Measurements from ENCODE around the gene HDGFL3.
"Not testable (repeated sequence)": the region's sequence is repeated elsewhere in the genome, so short reads cannot be mapped to it uniquely, and the experiment has no call there.

The HDGFL3 gene

DNA sequence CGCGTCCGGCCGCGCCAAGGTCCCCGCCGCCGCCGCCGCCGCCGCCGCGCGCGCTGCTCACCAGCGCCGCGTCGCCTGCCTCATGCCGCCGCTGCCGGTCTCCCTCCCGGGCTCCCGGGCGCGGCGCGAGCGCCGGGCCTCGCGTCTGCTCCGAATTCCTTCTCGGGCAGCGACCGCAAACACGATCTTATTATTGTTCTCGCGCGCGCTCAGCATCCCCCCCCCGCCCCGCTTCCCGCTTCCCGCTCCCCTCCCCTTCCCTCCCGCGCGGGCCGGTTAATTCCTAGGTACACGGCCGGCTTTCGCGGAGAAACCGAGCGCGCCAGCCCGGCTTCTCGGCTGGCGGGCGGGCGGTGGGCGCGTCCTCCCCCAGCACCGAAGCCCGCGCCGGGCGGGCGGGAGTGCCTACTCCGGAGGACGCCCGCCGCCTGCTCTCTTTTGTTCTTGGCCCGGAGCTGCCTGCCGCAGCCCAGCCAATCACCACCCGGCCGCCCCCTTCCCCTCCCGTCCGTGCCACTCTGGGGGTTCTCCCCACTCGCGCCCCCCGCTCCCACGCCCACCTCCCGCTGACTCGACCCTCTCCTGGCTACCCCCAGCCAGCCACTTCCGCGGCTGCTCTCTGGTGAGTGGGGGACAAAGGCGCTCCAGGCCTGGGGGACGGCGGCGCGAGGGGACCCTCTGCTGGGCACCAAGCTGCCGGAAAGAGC, at the start of gene HDGFL3:
HDGFL3 (minus strand) TSS at position 164 of the 707 bp plus-strand sequence. CDS start 409 bp downstream, outside the sequence.
- DNase-seq (ENCODE audit: low read depth in 2 of 2): no peak

GRCh38 chr15:83250781-83251180, 43.2 kb upstream of the HDGFL3 start:
- DNase-seq (ENCODE audit: low read depth in 2 of 2): no peak

DNA sequence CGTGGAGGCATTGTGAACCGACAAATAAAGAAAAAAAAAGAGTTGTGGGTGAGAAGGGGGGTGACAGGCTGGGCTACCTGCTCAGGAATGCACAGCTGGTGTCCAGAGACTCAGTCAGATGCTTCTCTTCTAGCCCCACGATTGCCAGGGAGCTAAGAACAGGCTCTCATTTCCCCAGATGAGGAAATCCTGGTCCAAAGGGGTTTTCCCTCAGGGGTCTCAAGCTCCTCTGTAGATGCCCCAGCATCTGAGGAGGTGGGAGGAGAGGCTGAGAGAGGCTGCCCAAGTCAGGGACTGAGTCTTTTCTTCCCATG, 41.4 kb upstream of the HDGFL3 start:
- DNase-seq (ENCODE audit: low read depth in 2 of 2): no peak

- peak in 1 of 2 donors; percentile 13 for DNase-seq (ENCODE audit: low read depth in 2 of 2)
Measured at GRCh38 chr15:83248151-83249029, 40.8 kb upstream of the HDGFL3 start.

GRCh38 chr15:83243634-83244033, 36.0 kb upstream of the HDGFL3 start:
- DNase-seq (ENCODE audit: low read depth in 2 of 2): no peak

DNA sequence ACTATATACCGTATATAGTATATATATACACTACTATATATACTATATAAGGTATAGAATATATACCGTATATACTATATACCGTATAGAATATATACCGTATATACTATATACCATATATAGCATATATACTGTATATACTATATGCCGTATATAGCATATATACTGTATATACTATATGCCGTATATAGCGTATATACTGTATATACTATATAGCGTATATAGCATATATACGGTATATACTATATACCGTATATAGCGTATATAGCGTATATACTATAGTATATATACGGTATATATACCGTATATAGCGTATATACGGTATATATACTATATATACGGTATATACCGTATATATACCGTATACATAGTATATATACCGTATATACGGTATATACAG, 22.6 kb upstream of the HDGFL3 start:
- DNase-seq (ENCODE audit: low read depth in 2 of 2): no peak

DNA sequence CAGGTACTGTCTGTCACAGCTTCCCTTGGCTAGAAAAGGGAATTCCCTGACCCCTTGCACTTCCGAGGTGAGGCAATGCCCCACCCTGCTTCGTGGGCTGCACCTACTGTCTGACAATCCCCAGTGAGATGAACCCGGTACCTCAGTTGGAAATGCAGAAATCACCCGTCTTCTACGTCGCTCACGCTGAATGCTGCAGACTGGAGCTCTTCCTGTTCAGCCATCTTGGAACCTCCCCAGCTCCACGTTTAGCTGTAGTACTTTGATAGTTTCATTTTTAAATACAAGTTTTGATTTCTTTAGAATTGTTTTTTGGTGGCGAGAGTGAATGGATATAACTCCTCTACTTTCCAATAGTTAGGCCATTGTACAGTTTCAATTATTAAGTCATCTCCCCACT, 17.8 kb upstream of the HDGFL3 start:
- DNase-seq (ENCODE audit: low read depth in 2 of 2): no peak

DNA sequence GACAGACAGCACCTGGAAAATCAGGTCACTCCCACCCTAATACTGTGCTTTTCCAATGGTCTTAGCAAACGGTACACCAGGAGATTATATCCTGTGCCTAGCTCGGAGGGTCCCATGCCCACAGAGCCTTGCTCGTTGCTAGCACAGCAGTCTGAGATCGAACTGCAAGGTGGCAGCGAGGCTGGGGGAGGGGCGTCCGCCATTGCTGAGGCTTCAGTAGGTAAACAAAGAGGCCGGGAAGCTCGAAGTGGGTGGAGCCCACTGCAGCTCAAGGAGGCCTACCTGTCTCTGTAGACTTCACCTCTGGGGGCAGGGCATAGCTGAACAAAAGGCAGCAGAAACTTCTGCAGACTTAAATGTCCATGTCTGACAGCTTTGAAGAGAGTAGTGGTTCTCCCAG, 14.2 kb upstream of the HDGFL3 start:
- not testable (repeated sequence) for DNase-seq (ENCODE audit: low read depth in 2 of 2)

GRCh38 chr15:83219026-83219425, 11.4 kb upstream of the HDGFL3 start:
- DNase-seq (ENCODE audit: low read depth in 2 of 2): no peak

DNA sequence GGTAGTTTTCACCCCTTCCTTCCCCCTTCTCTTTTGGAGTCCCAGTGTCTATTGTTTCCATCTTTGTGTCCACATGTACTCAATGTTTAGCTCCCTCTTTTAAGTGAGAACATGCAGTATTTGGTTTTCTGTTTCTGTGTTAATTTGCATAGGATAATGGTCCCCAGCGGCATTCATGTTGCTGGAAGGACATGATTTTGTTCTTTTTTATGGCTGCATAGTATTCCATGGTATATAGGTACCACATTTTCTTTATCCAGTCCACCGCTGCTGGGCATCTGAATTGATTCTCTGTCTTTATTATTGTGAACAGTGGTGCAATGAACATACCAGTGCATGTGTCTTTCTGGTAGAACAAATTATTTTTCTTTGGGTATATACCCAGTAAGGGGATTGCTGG, 7.7 kb upstream of the HDGFL3 start:
- DNase-seq (ENCODE audit: low read depth in 2 of 2): no peak

GRCh38 chr15:83210619-83211018, 3.0 kb upstream of the HDGFL3 start:
- no peak for DNase-seq (ENCODE audit: low read depth in 2 of 2)

DNA sequence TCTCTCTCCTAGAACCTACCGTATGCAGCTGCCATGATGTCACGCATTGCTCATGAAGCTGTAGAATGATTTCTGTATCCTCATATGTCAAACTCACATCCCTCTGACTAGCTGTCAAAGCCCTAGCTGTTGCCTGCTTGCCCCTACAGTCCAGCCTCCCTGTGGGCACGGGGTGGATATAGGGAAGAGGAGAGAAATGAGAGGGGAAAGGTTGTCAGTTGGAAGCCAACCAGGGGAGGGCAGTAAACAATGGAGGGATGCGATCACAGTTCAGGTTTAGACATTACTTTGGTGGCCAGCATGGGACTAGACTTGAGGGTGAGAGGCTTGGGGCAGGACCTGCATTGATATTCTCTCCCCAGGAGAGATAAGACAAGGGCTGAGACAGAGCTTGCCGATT, 1.7 kb upstream of the HDGFL3 start:
- no peak for DNase-seq (ENCODE audit: low read depth in 2 of 2)

GRCh38 chr15:83208367-83208661, 691 bp upstream of the HDGFL3 start:
- DNase-seq (ENCODE audit: low read depth in 2 of 2): no peak

- no peak for DNase-seq (ENCODE audit: low read depth in 2 of 2)
Measured at GRCh38 chr15:83207009-83207659, 489 bp downstream of the HDGFL3 start.

GRCh38 chr15:83206526-83207008, 1.1 kb downstream of the HDGFL3 start:
- no peak for DNase-seq (ENCODE audit: low read depth in 2 of 2)

GRCh38 chr15:83205725-83206324, 1.8 kb downstream of the HDGFL3 start:
- DNase-seq (ENCODE audit: low read depth in 2 of 2): no peak

DNA sequence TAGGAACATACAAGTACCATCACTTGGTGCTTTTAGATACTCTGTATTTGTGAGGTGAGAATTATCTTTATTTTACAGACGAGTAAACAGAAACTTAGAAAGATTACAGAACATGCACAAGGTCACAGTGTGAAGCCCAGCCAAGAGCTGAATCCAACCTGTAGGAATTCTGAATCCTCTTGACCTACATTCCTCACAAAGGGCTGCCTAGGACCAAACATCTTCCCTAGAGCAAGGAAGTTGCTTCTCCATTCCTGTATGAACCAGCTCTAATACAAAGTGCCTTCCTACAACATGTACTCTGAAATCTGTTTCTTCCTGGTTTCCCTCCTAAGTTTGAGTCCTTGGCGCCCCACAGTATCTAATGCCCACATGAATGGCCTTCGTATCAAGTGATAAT, 2.9 kb downstream of the HDGFL3 start:
- no peak for DNase-seq (ENCODE audit: low read depth in 2 of 2)

GRCh38 chr15:83203543-83203942, 4.1 kb downstream of the HDGFL3 start:
- no peak for DNase-seq (ENCODE audit: low read depth in 2 of 2)

- no peak for DNase-seq (ENCODE audit: low read depth in 2 of 2)
Measured at GRCh38 chr15:83200589-83200988, 7.0 kb downstream of the HDGFL3 start.

- no peak for DNase-seq (ENCODE audit: low read depth in 2 of 2)
Measured at GRCh38 chr15:83200162-83200561, 7.5 kb downstream of the HDGFL3 start.

GRCh38 chr15:83199288-83199687, 8.3 kb downstream of the HDGFL3 start:
- DNase-seq (ENCODE audit: low read depth in 2 of 2): no peak

GRCh38 chr15:83198476-83198875, 9.1 kb downstream of the HDGFL3 start:
- no peak for DNase-seq (ENCODE audit: low read depth in 2 of 2)
